Measurements from ENCODE around the gene BTAF1. TPM values are rescaled to one million over a fixed set of nuclear protein-coding genes. Genes with fewer than 3 reads are reported as not detected.

The BTAF1 gene
- total RNA-seq, 1 experiment from 2014 or later: 37.0 TPM

- intact Hi-C loops (cut with micrococcal nuclease): no loop called here
- TF ChIP-seq, protein P1, sequence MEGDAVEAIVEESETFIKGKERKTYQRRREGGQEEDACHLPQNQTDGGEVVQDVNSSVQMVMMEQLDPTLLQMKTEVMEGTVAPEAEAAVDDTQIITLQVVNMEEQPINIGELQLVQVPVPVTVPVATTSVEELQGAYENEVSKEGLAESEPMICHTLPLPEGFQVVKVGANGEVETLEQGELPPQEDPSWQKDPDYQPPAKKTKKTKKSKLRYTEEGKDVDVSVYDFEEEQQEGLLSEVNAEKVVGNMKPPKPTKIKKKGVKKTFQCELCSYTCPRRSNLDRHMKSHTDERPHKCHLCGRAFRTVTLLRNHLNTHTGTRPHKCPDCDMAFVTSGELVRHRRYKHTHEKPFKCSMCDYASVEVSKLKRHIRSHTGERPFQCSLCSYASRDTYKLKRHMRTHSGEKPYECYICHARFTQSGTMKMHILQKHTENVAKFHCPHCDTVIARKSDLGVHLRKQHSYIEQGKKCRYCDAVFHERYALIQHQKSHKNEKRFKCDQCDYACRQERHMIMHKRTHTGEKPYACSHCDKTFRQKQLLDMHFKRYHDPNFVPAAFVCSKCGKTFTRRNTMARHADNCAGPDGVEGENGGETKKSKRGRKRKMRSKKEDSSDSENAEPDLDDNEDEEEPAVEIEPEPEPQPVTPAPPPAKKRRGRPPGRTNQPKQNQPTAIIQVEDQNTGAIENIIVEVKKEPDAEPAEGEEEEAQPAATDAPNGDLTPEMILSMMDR (IDR thresholded peaks at IDR 0.05; ENCODE audit: unreplicated experiment): no peak
- no peaks in the 10 kb centered on the region for H3K4me1 Mint-ChIP-seq (ENCODE audit: insufficient read depth, unreplicated experiment)
- ChIA-PET POLR2A (no interaction called here), CTCF (no interaction called here)
- no peaks in the 10 kb centered on the region for H3K36me3 Mint-ChIP-seq (ENCODE audit: insufficient read depth, unreplicated experiment)
- no TSS peak for BruUV-seq (replicated peaks)
- H3K9me3 Mint-ChIP-seq (ENCODE audit: unreplicated experiment): no peaks in the 10 kb centered on the region
- no peaks in the 10 kb centered on the region for H3K27me3 Mint-ChIP-seq (ENCODE audit: insufficient read depth, unreplicated experiment)
- no peak for DNase-seq (ENCODE audit: unreplicated experiment)
- no peak overlapping the region for H3K4me3 Mint-ChIP-seq (ENCODE audit: unreplicated experiment)
- no peak overlapping the region for H3K27ac Mint-ChIP-seq (ENCODE audit: low read depth, unreplicated experiment)
Observed at GRCh38 chr10:91885362-91886079, 38.0 kb upstream of the BTAF1 start.

GRCh38 chr10:91886954-91887271 lies 36.7 kb upstream of the BTAF1 start:
- H3K4me3 Mint-ChIP-seq (ENCODE audit: unreplicated experiment): no peak overlapping the region
- DNase-seq (ENCODE audit: unreplicated experiment): no peak
- peaks cover 6% of the 10 kb centered on the region for H3K4me1 Mint-ChIP-seq (ENCODE audit: insufficient read depth, unreplicated experiment)
- POLR2A ChIA-PET: no interaction called here
- H3K27me3 Mint-ChIP-seq (ENCODE audit: insufficient read depth, unreplicated experiment): no peaks in the 10 kb centered on the region
- H3K9me3 Mint-ChIP-seq (ENCODE audit: unreplicated experiment): no peaks in the 10 kb centered on the region
- intact Hi-C loops (cut with micrococcal nuclease): no loop called here
- TF ChIP-seq, protein P1 (IDR thresholded peaks at IDR 0.05; ENCODE audit: unreplicated experiment): no peak
- no peaks in the 10 kb centered on the region for H3K36me3 Mint-ChIP-seq (ENCODE audit: insufficient read depth, unreplicated experiment)
- CTCF ChIA-PET: interaction anchor here (0.6 kb wide), 1 partner anchor 34 kb away, joined by 3 read pairs; no protein-coding TSS in a partner anchor
- BruUV-seq (replicated peaks): no TSS peak
- no peak overlapping the region for H3K27ac Mint-ChIP-seq (ENCODE audit: low read depth, unreplicated experiment)

DNA sequence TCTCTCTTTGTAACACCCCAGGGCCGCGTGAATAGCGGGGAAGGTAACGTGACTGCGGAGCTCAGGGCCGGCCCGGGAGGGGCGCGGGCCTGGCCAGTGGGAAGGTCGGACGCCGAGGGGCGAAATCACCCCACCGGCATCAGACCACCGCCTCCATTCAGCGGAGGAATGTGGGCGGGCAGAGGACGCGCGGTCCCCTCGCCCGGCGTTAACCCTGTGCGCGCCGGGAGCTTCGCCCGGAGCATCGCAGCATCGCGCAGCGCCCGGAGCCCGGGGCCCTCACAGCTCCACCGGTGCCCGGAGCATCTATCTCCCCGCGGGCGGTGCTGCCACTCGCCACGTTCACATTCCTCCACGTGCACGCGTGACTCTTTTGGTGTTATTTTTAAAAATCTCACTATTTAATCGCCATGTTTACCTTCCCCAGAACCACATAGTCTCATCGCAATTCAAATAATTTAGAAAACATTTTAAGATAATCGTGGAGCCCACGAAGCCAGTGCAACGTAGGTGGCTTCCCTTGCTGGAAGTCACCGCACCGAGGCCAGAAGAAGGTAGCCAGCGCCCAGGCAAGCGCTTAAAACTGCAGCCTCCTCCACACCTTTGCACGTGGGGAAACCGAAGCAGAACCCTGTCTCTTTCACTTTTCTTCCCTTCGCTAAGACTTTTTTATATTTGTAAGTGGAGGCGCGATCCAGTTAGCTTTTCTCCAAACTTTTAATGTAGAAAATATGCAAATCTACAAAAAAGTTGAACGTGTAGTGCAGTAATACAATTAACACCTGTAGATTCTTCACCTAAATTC lies 36.1 kb upstream of the BTAF1 start:
- H3K27me3 Mint-ChIP-seq (ENCODE audit: insufficient read depth, unreplicated experiment): no peaks in the 10 kb centered on the region
- H3K36me3 Mint-ChIP-seq (ENCODE audit: insufficient read depth, unreplicated experiment): no peaks in the 10 kb centered on the region
- peaks cover 6% of the 10 kb centered on the region for H3K4me1 Mint-ChIP-seq (ENCODE audit: insufficient read depth, unreplicated experiment)

More for the DNA sequence above, 36.1 kb upstream of the BTAF1 start:
- no TSS peak for BruUV-seq (replicated peaks)
- CTCF ChIA-PET: interaction anchor here (0.6 kb wide), 1 partner anchor 33 kb away, joined by 3 read pairs; no protein-coding TSS in a partner anchor
- no peaks in the 10 kb centered on the region for H3K9me3 Mint-ChIP-seq (ENCODE audit: unreplicated experiment)
- DNase-seq (ENCODE audit: unreplicated experiment): no peak
- H3K4me3 Mint-ChIP-seq (ENCODE audit: unreplicated experiment): peak overlapping the region; percentile 40
- intact Hi-C loops (cut with micrococcal nuclease): no loop called here
- POLR2A ChIA-PET: no interaction called here
- TF ChIP-seq, protein P1 (IDR thresholded peaks at IDR 0.05; ENCODE audit: unreplicated experiment): no peak
- H3K27ac Mint-ChIP-seq (ENCODE audit: low read depth, unreplicated experiment): no peak overlapping the region
